NT2/D1 (cell line): ENCODE measurements around the gene JARID2.

Experiments
- YY1 ChIP-seq: IDR thresholded peaks from 2 replicates; pipeline ENCODE4 v1.6.1; 2011; ENCODE audit not compliant: insufficient read length, insufficient read depth
- ZNF274 ChIP-seq: IDR thresholded peaks from 2 replicates; pipeline ENCODE4 v1.6.1; 2011; ENCODE audit warnings: mild to moderate bottlenecking, low read depth, low read length

GRCh38 chr6:15496345-15497131 is 250.7 kb downstream of the JARID2 start:
- TF ChIP-seq YY1: no peak
- TF ChIP-seq ZNF274: no peak
